Heart left ventricle (tissue), 16 donors: ENCODE data around the gene ZNF575. TPM values are rescaled to one million over a fixed set of nuclear protein-coding genes. Genes with fewer than 3 reads are reported as not detected.

Experiments used
- ATAC-seq, 4 donors: fragments of 200-7000 bp; cut with Tn5 transposase; one replicate each; pipeline ENCODE4 v1.9.1; 2020 to 2022; ENCODE audit warnings: moderate library complexity in 4 of 4, mild to moderate bottlenecking in 3 of 4, moderate number of reproducible peaks in 1 of 4
- DNase-seq, 5 donors: peaks; one replicate each; pipeline ENCODE4 v3.0.0-alpha.2; 2020
- H3K27ac ChIP-seq, 12 donors: fragments of 200-600 bp; sonication (generic) in 4 of 12; one replicate each; pipeline versions ENCODE4 v1.5.0 to v1.8.0; 2016 to 2022; ENCODE audit warnings: mild to moderate bottlenecking in 2 of 12
- H3K27me3 ChIP-seq, 9 donors: fragments of 200-600 bp; sonication (generic) in 2 of 9; one replicate each; pipeline versions ENCODE4 v1.5.1 to v1.8.0; 2016 to 2022; ENCODE audit warnings: mild to moderate bottlenecking in 3 of 9
- H3K36me3 ChIP-seq, 9 donors: fragments of 200-600 bp; sonication (generic) in 2 of 9; one replicate each; pipeline versions ENCODE4 v1.5.0 to v1.8.0; 2018 to 2022; ENCODE audit warnings: mild to moderate bottlenecking in 2 of 9
- H3K4me1 ChIP-seq, 12 donors: fragments of 200-600 bp; sonication (generic) in 4 of 12; one replicate each; pipeline versions ENCODE4 v1.5.0 to v1.8.0; 2016 to 2022; ENCODE audit warnings: mild to moderate bottlenecking in 3 of 12
- H3K4me3 ChIP-seq, 12 donors: fragments of 200-600 bp; sonication (generic) in 4 of 12; one replicate each; pipeline versions ENCODE4 v1.5.0 to v1.8.0; 2017 to 2022; ENCODE audit warnings: mild to moderate bottlenecking in 9 of 12, moderate library complexity in 4 of 12
- H3K9me3 ChIP-seq, 12 donors: fragments of 200-600 bp; sonication (generic) in 4 of 12; one replicate each; pipeline versions ENCODE4 v1.5.0 to v1.8.0; 2016 to 2022; ENCODE audit warnings: mild to moderate bottlenecking in 1 of 12
- CTCF ChIP-seq, 12 donors: fragments of 200-600 bp; sonication (generic) in 4 of 12; IDR thresholded peaks; one replicate each; pipeline versions ENCODE4 v1.5.0 to v1.8.0; 2018 to 2022; ENCODE audit warnings: antibody characterized with exemption in 12 of 12, mild to moderate bottlenecking in 5 of 12
- POLR2A ChIP-seq, 2 donors: fragments of 450-650 bp; IDR thresholded peaks; one replicate each; pipeline ENCODE4 v1.6.1; 2017; ENCODE audit warnings: antibody characterized with exemption in 2 of 2, mild to moderate bottlenecking in 2 of 2, moderate library complexity in 2 of 2
- WGBS, 4 donors: extraction: QIAGEN DNeasy Blood & Tissue Kit in 2 of 4; methylation state at CpG; one replicate each; pipeline versions ENCODE4 v1.1.5 to v1.1.7; 2013 to 2018; 5-methylcytosine and 5-hydroxymethylcytosine counted together
- intact Hi-C, 10 donors: fragments of 100-400 bp; cut with DNase I; formaldehyde crosslinking; loops; one replicate each; pipeline versions ENCODE4 v1.11.1 to v1.14.2; 2022
- polyA plus RNA-seq, 2 donors: library from polyadenylated mRNA; stranded (reverse); fragments of 200-250 nt; gene quantifications; one replicate each; pipeline ENCODE4 v1.2.3, GENCODE V29; 2013
- total RNA-seq, 9 donors: library from RNA; depleted of rRNA in 2 of 9; stranded (reverse); fragments of >200 nt in 2 of 9; fragmentation: NEBNext Ultra II Directional in 3 of 9; extraction: Animal tissue kit (Norgen Biotek cat#: 25700) in 3 of 9; gene quantifications; one replicate each; pipeline versions ENCODE4 v1.1.0 to v1.2.4, GENCODE V29; 2016 to 2023
- donor health status: ischemic (EF 13 %, LVEDD 7.1; RV severe dilation, severe dysfunction).
- donor health status: healthy with polysubstance abuse.
- donor health status: DM: no; HTN: yes; CAD: no.
- donor health status: DM: no; HTN: no; CAD: no.
- donor health status: ischemic (EF 25% LVEDD 6.9; RV normal size, moderate dysfunction).
- donor health status: ischemic (EF 25% LVEDD 5.7; RV mildly dilated, moderate dysfunction).
- donor health status: healthy.
- donor health status: DM: yes; HTN: yes; CAD: no.
- donor health status: ischemic (EF 35%, LVEDD 5.7; RV mildly dilated, moderate dysfunction).
- donor health status: nonischemic (EF 11% LVEDD 7.7; RV severe dilation, severe dysfunction).
- donor health status: DM: yes; HTN: yes; CAD: no.
- donor health status: PGD.
- donor health status: ischemic (EF 29% LVEDD 5.4; RV normal size, mild dysfunction).
- donor health status: nonischemic (EF 23%, LVEDD 6.1; RV moderate dilation, normal function).

The ZNF575 gene
- total and polyA plus RNA-seq, 11 donors = 0.38 to 1.9 (median 1.2) TPM; not detected in 2

GRCh38 chr19:43581467-43581866 lies 48.5 kb downstream of the ZNF575 start:
- intact Hi-C loops = loop anchor here in 1 of 10 donors (2.0 kb wide), 1 partner anchor 13 kb away; no protein-coding TSS in a partner anchor
- Histone ChIP-seq H3K4me1 (peaks cover 0 to 30% (median 5%) of the 10 kb centered on the region in 12 donors), H3K27ac (peak overlapping the region in 4 of 12 donors; percentile 3 to 67 (median 66)), H3K4me3 (peak overlapping the region in 8 of 12 donors; percentile 48 to 66 (median 58)), H3K9me3 (no peaks in the 10 kb centered on the region), H3K36me3 (peaks cover 0 to 16% (median 3%) of the 10 kb centered on the region in 9 donors), H3K27me3 (no peaks in the 10 kb centered on the region)
- DNase-seq = no peak
- no peak for TF ChIP-seq POLR2A (IDR thresholded peaks at IDR 0.05)
- TF ChIP-seq CTCF (IDR thresholded peaks at IDR 0.05) = no peak
- no peak for ATAC-seq
- WGBS, 4 donors = 64 to 73% (median 65%) methylated on average over 7 of the region's 7 CpGs

GRCh38 chr19:43582495-43582894 lies 49.5 kb downstream of the ZNF575 start:
- no peak for ATAC-seq
- 90 to 97% (median 95%) methylated on average over 2 of the region's 2 CpGs for WGBS, 4 donors
- no peak for TF ChIP-seq POLR2A (IDR thresholded peaks at IDR 0.05)

GRCh38 chr19:43584484-43584883 lies 51.5 kb downstream of the ZNF575 start:
- H3K36me3 ChIP-seq = peaks cover 0 to 38% (median 9%) of the 10 kb centered on the region in 9 donors
- ATAC-seq (no peak), DNase-seq (no peak)
- no peak for TF ChIP-seq POLR2A (IDR thresholded peaks at IDR 0.05)
- no peak for TF ChIP-seq CTCF (IDR thresholded peaks at IDR 0.05)
- no peaks in the 10 kb centered on the region for H3K9me3 ChIP-seq
- H3K27me3 ChIP-seq = no peaks in the 10 kb centered on the region
- peaks cover 0 to 30% (median 5%) of the 10 kb centered on the region in 12 donors for H3K4me1 ChIP-seq
- intact Hi-C loops = no loop called here
- peak overlapping the region in 1 of 12 donors; percentile 49 for H3K27ac ChIP-seq
- no peak overlapping the region for H3K4me3 ChIP-seq
- 92 to 100% (median 100%) methylated on average over 1 of the region's 1 CpG for WGBS, 4 donors

More at GRCh38 chr19:43582495-43582894, 49.5 kb downstream of the ZNF575 start:
- DNase-seq = no peak
- no peaks in the 10 kb centered on the region for H3K9me3 ChIP-seq
- no peaks in the 10 kb centered on the region for H3K27me3 ChIP-seq
- H3K36me3 ChIP-seq = peaks cover 0 to 26% (median 9%) of the 10 kb centered on the region in 9 donors
- H3K4me1 ChIP-seq = peaks cover 0 to 30% (median 5%) of the 10 kb centered on the region in 12 donors
- H3K4me3 ChIP-seq = no peak overlapping the region
- intact Hi-C loops = no loop called here
- H3K27ac ChIP-seq = no peak overlapping the region

Other genes with a start within 250 kb of the ZNF575 start
- gene CD177, start 179.5 kb upstream of the ZNF575 start, total RNA-seq = 1 to 10 TPM in 2 of 9 donors, under 1 TPM in 5, not detected in 2; 0.21 to 6.4 (median 0.60) TPM
- gene CD177, start 179.5 kb upstream of the ZNF575 start, polyA plus RNA-seq = under 1 TPM in 1 of 2 donors, not detected in 1; 0.14 TPM
- not detected for gene TEX101, start 118.3 kb upstream of the ZNF575 start, total RNA-seq
- gene TEX101, start 118.3 kb upstream of the ZNF575 start, polyA plus RNA-seq = not detected
- under 1 TPM in 5 of 9 donors, not detected in 4; 0.21 to 0.77 (median 0.37) TPM for gene LYPD3, start 67.6 kb upstream of the ZNF575 start, total RNA-seq
- under 1 TPM; 0.08 to 0.46 TPM for gene LYPD3, start 67.6 kb upstream of the ZNF575 start, polyA plus RNA-seq
- gene PHLDB3, start 28.4 kb upstream of the ZNF575 start, total RNA-seq = 10 to 100 TPM in 1 of 9 donors, 1 to 10 TPM in 8; 2.4 to 11.6 (median 6.4) TPM
- 1 to 10 TPM; 4.3 to 5.7 TPM for gene PHLDB3, start 28.4 kb upstream of the ZNF575 start, polyA plus RNA-seq
- gene ETHE1, start 6.0 kb upstream of the ZNF575 start, total RNA-seq = 10 to 100 TPM in 8 of 9 donors, 1 to 10 TPM in 1; 9.0 to 27.6 (median 14.2) TPM
- gene ETHE1, start 6.0 kb upstream of the ZNF575 start, polyA plus RNA-seq = 10 to 100 TPM in 1 of 2 donors, 1 to 10 TPM in 1; 6.0 to 21.2 TPM
- gene XRCC1, start 42.3 kb downstream of the ZNF575 start, total RNA-seq = 10 to 100 TPM; 11.2 to 21.3 (median 16.6) TPM
- 10 to 100 TPM; 11.3 to 19.3 TPM for gene XRCC1, start 42.3 kb downstream of the ZNF575 start, polyA plus RNA-seq
- 1 to 10 TPM in 5 of 9 donors, under 1 TPM in 3, not detected in 1; 0.76 to 4.3 (median 1.1) TPM for gene PINLYP, start 42.6 kb downstream of the ZNF575 start, total RNA-seq
- gene PINLYP, start 42.6 kb downstream of the ZNF575 start, polyA plus RNA-seq = 1 to 10 TPM; 3.0 to 4.0 TPM
- gene IRGQ, start 62.9 kb downstream of the ZNF575 start, total RNA-seq = 10 to 100 TPM; 21.1 to 36.1 (median 24.9) TPM
- gene IRGQ, start 62.9 kb downstream of the ZNF575 start, polyA plus RNA-seq = 10 to 100 TPM in 1 of 2 donors, 1 to 10 TPM in 1; 7.4 to 11.9 TPM
- 10 to 100 TPM in 7 of 9 donors, 1 to 10 TPM in 2; 9.0 to 17.6 (median 11.8) TPM for gene ZNF576, start 63.4 kb downstream of the ZNF575 start, total RNA-seq
- gene ZNF576, start 63.4 kb downstream of the ZNF575 start, polyA plus RNA-seq = 10 to 100 TPM in 1 of 2 donors, 1 to 10 TPM in 1; 8.9 to 22.4 TPM
- gene SRRM5, start 78.9 kb downstream of the ZNF575 start, total RNA-seq = under 1 TPM in 7 of 9 donors, not detected in 2; 0.07 to 0.35 (median 0.16) TPM
- under 1 TPM; 0.15 to 0.80 TPM for gene SRRM5, start 78.9 kb downstream of the ZNF575 start, polyA plus RNA-seq
- 10 to 100 TPM; 25.1 to 40.4 (median 31.3) TPM for gene ZNF428, start 86.4 kb downstream of the ZNF575 start, total RNA-seq
- 10 to 100 TPM; 29.5 to 64.5 TPM for gene ZNF428, start 86.4 kb downstream of the ZNF575 start, polyA plus RNA-seq
- 10 to 100 TPM in 2 of 9 donors, 1 to 10 TPM in 7; 4.6 to 13.2 (median 7.8) TPM for gene CADM4, start 106.7 kb downstream of the ZNF575 start, total RNA-seq
- gene CADM4, start 106.7 kb downstream of the ZNF575 start, polyA plus RNA-seq = 10 to 100 TPM; 10.7 to 12.2 TPM
- gene PLAUR, start 137.0 kb downstream of the ZNF575 start, total RNA-seq = 10 to 100 TPM in 2 of 9 donors, 1 to 10 TPM in 7; 2.3 to 44.1 (median 4.7) TPM
- gene PLAUR, start 137.0 kb downstream of the ZNF575 start, polyA plus RNA-seq = 10 to 100 TPM in 1 of 2 donors, 1 to 10 TPM in 1; 4.0 to 17.8 TPM
- not detected for gene IRGC, start 182.9 kb downstream of the ZNF575 start, total RNA-seq
- not detected for gene IRGC, start 182.9 kb downstream of the ZNF575 start, polyA plus RNA-seq
- 10 to 100 TPM in 6 of 9 donors, 1 to 10 TPM in 3; 5.8 to 27.7 (median 14.6) TPM for gene SMG9, start 221.8 kb downstream of the ZNF575 start, total RNA-seq
- 10 to 100 TPM; 15.6 to 19.9 TPM for gene SMG9, start 221.8 kb downstream of the ZNF575 start, polyA plus RNA-seq
- 1 to 10 TPM in 2 of 9 donors, under 1 TPM in 7; 0.15 to 3.7 (median 0.63) TPM for gene KCNN4, start 247.8 kb downstream of the ZNF575 start, total RNA-seq
- gene KCNN4, start 247.8 kb downstream of the ZNF575 start, polyA plus RNA-seq = 1 to 10 TPM in 1 of 2 donors, under 1 TPM in 1; 0.46 to 1.1 TPM